Measurements from ENCODE around the gene CORIN.

DNA sequence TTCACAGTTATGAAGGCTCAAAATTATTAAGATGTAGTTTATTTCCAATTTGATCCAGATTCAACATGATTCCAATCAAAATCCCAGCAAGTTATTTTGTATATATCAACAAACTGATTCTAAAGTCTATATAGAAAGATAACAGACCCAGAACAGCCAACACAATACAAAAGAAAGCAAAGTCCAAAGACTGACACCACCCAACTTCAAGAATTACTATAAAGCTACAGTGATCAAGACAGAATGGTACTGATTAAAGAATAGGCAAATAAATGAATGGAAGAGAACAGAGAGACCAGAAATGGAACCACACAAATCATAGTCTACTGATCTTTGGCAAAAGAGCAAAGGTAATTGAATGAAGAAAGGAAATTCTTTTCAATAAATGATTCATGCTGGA is 41.6 kb upstream of the CORIN start:
- TF ChIP-seq, protein P1, sequence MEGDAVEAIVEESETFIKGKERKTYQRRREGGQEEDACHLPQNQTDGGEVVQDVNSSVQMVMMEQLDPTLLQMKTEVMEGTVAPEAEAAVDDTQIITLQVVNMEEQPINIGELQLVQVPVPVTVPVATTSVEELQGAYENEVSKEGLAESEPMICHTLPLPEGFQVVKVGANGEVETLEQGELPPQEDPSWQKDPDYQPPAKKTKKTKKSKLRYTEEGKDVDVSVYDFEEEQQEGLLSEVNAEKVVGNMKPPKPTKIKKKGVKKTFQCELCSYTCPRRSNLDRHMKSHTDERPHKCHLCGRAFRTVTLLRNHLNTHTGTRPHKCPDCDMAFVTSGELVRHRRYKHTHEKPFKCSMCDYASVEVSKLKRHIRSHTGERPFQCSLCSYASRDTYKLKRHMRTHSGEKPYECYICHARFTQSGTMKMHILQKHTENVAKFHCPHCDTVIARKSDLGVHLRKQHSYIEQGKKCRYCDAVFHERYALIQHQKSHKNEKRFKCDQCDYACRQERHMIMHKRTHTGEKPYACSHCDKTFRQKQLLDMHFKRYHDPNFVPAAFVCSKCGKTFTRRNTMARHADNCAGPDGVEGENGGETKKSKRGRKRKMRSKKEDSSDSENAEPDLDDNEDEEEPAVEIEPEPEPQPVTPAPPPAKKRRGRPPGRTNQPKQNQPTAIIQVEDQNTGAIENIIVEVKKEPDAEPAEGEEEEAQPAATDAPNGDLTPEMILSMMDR (IDR thresholded peaks at IDR 0.05; ENCODE audit: insufficient read depth, low read length, poor library complexity, severe bottlenecking), result no peak
- no peak for TF ChIP-seq EZH2phosphoT487 (conservative IDR thresholded peaks at IDR 0.05; ENCODE audit: low read length)
